ENCODE measurements around the gene IL18BP. TPM values are rescaled to one million over a fixed set of nuclear protein-coding genes. Genes with fewer than 3 reads are reported as not detected.

IL18BP gene
- total and polyA plus RNA-seq, 2 of the 13 experiments (the other 11 are each of a cell fraction or from before 2014, with no cell fraction given), result 4.1 to 12.8 TPM

DNA sequence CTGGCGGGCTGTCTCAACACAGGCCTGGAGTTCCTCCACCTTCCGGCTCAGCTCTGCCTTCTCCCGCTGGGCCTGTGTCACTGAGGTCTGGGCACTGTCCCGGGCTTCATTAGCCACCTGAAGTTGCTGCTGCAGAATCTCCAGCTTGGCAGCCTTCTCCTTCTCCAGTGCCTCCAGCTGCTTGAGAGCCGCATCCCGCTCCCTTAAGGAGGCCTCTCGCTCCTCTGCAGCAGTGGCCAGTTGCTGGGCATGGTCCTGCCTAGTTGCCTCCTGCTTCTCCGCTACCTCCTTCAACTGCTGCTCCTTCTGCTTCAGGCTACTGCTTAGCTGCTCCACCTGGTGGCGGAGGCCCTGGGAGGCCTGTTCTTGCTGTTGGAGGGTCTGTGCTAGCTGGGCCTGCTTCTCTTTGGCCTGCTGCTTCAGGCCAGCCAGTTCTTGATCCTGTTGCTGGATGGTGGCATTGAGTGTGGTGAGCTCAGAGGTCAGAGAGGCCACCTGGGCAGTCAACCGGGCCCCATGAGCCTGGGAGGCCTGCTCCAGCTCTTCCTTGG, 16.9 kb downstream of the IL18BP start (continued):
- TF ChIP-seq, protein P1, sequence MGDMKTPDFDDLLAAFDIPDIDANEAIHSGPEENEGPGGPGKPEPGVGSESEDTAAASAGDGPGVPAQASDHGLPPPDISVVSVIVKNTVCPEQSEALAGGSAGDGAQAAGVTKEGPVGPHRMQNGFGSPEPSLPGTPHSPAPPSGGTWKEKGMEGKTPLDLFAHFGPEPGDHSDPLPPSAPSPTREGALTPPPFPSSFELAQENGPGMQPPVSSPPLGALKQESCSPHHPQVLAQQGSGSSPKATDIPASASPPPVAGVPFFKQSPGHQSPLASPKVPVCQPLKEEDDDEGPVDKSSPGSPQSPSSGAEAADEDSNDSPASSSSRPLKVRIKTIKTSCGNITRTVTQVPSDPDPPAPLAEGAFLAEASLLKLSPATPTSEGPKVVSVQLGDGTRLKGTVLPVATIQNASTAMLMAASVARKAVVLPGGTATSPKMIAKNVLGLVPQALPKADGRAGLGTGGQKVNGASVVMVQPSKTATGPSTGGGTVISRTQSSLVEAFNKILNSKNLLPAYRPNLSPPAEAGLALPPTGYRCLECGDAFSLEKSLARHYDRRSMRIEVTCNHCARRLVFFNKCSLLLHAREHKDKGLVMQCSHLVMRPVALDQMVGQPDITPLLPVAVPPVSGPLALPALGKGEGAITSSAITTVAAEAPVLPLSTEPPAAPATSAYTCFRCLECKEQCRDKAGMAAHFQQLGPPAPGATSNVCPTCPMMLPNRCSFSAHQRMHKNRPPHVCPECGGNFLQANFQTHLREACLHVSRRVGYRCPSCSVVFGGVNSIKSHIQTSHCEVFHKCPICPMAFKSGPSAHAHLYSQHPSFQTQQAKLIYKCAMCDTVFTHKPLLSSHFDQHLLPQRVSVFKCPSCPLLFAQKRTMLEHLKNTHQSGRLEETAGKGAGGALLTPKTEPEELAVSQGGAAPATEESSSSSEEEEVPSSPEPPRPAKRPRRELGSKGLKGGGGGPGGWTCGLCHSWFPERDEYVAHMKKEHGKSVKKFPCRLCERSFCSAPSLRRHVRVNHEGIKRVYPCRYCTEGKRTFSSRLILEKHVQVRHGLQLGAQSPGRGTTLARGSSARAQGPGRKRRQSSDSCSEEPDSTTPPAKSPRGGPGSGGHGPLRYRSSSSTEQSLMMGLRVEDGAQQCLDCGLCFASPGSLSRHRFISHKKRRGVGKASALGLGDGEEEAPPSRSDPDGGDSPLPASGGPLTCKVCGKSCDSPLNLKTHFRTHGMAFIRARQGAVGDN (CRISPR knock-in tag; IDR thresholded peaks at IDR 0.05), result peak; percentile 34
- TF ChIP-seq, protein P2, sequence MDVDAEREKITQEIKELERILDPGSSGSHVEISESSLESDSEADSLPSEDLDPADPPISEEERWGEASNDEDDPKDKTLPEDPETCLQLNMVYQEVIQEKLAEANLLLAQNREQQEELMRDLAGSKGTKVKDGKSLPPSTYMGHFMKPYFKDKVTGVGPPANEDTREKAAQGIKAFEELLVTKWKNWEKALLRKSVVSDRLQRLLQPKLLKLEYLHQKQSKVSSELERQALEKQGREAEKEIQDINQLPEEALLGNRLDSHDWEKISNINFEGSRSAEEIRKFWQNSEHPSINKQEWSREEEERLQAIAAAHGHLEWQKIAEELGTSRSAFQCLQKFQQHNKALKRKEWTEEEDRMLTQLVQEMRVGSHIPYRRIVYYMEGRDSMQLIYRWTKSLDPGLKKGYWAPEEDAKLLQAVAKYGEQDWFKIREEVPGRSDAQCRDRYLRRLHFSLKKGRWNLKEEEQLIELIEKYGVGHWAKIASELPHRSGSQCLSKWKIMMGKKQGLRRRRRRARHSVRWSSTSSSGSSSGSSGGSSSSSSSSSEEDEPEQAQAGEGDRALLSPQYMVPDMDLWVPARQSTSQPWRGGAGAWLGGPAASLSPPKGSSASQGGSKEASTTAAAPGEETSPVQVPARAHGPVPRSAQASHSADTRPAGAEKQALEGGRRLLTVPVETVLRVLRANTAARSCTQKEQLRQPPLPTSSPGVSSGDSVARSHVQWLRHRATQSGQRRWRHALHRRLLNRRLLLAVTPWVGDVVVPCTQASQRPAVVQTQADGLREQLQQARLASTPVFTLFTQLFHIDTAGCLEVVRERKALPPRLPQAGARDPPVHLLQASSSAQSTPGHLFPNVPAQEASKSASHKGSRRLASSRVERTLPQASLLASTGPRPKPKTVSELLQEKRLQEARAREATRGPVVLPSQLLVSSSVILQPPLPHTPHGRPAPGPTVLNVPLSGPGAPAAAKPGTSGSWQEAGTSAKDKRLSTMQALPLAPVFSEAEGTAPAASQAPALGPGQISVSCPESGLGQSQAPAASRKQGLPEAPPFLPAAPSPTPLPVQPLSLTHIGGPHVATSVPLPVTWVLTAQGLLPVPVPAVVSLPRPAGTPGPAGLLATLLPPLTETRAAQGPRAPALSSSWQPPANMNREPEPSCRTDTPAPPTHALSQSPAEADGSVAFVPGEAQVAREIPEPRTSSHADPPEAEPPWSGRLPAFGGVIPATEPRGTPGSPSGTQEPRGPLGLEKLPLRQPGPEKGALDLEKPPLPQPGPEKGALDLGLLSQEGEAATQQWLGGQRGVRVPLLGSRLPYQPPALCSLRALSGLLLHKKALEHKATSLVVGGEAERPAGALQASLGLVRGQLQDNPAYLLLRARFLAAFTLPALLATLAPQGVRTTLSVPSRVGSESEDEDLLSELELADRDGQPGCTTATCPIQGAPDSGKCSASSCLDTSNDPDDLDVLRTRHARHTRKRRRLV (CRISPR knock-in tag; IDR thresholded peaks at IDR 0.05), result no peak
- TF ChIP-seq SMARCE1 (IDR thresholded peaks at IDR 0.05; ENCODE audit: borderline replicate concordance), result no peak
- no peak for TF ChIP-seq HOXA3 (CRISPR knock-in tag; IDR thresholded peaks at IDR 0.05)
- no peak for TF ChIP-seq ZC3H13 (CRISPR knock-in tag; IDR thresholded peaks at IDR 0.05)
